Naive thymus-derived CD8-positive, alpha-beta T cell (primary cell): ENCODE data around the gene PORCN. TPM values are rescaled to one million over a fixed set of nuclear protein-coding genes. Genes with fewer than 3 reads are reported as not detected.
A peak's percentile ranks its signal among the peaks of the same experiment; 100 is the strongest.

Experiments used
- ATAC-seq, 2 donors: fragments of 150-1000 bp; cut with Tn5 transposase in 1 of 2; sonication (Bioruptor Pico), chemical (Tn5 transposase) in 1 of 2; 1 replicate in 1 of 2; 2 replicates in 1 of 2; pipeline ENCODE4 v1.10.0; 2021; ENCODE audit warnings: mild to moderate bottlenecking in 2 of 2, moderate library complexity in 2 of 2
- POLR2A ChIA-PET: fragments of 350-600 bp; sonication (Branson Sonifier 250); formaldehyde crosslinking; loops from one replicate; lab custom pipeline; 2021; ENCODE audit warnings: antibody characterized with exemption; lab: Charles Lee
- DNase-seq, 10 donors: peaks; one replicate each; pipeline versions ENCODE4 v3.0.0 to v3.0.0-alpha.2; 2020 to 2022
- H3K27ac Mint-ChIP-seq, 10 donors: one replicate each; pipeline ENCODE4 v1.8.0; 2020 to 2022; ENCODE audit warnings: mild to moderate bottlenecking in 10 of 10, mixed read lengths in 10 of 10, moderate library complexity in 4 of 10, inconsistent platforms in 1 of 10
- H3K27me3 Mint-ChIP-seq, 5 donors: one replicate each; pipeline ENCODE4 v1.8.0; 2021 to 2022; ENCODE audit warnings: mixed read lengths in 5 of 5
- H3K36me3 Mint-ChIP-seq, 3 donors: one replicate each; pipeline ENCODE4 v1.8.0; 2020 to 2022; ENCODE audit warnings: mixed read lengths in 3 of 3, mild to moderate bottlenecking in 2 of 3, inconsistent platforms in 1 of 3
- H3K4me1 Mint-ChIP-seq, 4 donors: one replicate each; pipeline ENCODE4 v1.8.0; 2021 to 2022; ENCODE audit warnings: mixed read lengths in 4 of 4
- H3K4me3 Mint-ChIP-seq, 10 donors: one replicate each; pipeline ENCODE4 v1.8.0; 2020 to 2022; ENCODE audit warnings: mild to moderate bottlenecking in 10 of 10, mixed read lengths in 10 of 10, moderate library complexity in 6 of 10, inconsistent platforms in 1 of 10
- H3K9me3 Mint-ChIP-seq, 9 donors: one replicate each; pipeline ENCODE4 v1.8.0; 2020 to 2022; ENCODE audit warnings: mixed read lengths in 9 of 9, mild to moderate bottlenecking in 3 of 9, inconsistent platforms in 1 of 9, moderate library complexity in 1 of 9
- polyA plus RNA-seq, 3 donors: library from polyadenylated mRNA; unstranded; fragments of 300-500 nt; fragmentation: Illumina TruSeq; gene quantifications; one replicate each; pipeline ENCODE4 v1.2.3, GENCODE V29; 2021
- total RNA-seq, 8 experiments: library from RNA in 2 of 8; stranded (reverse) in 2 of 8; gene quantifications; one replicate each; pipeline ENCODE4 v1.2.3 and lab custom pipeline; 2021 to 2026

PORCN gene
- total and polyA plus RNA-seq, 5 experiments from 2014 or later = 10.4 to 18.2 (median 14.9) TPM

GRCh38 chrX:48493890-48494364, 14.9 kb upstream of the PORCN start:
- no peak overlapping the region for H3K27ac Mint-ChIP-seq
- H3K9me3 Mint-ChIP-seq = no peaks in the 10 kb centered on the region
- H3K36me3 Mint-ChIP-seq = no peaks in the 10 kb centered on the region
- ATAC-seq (no peak), DNase-seq (no peak)
- no peaks in the 10 kb centered on the region for H3K27me3 Mint-ChIP-seq
- H3K4me1 Mint-ChIP-seq = no peaks in the 10 kb centered on the region
- no peak overlapping the region for H3K4me3 Mint-ChIP-seq
- POLR2A ChIA-PET = no interaction called here

- H3K4me3 Mint-ChIP-seq = no peak overlapping the region
- ATAC-seq = no peak
- no peak for DNase-seq
- no peaks in the 10 kb centered on the region for H3K9me3 Mint-ChIP-seq
- H3K27me3 Mint-ChIP-seq = no peaks in the 10 kb centered on the region
- H3K27ac Mint-ChIP-seq = no peak overlapping the region
- H3K36me3 Mint-ChIP-seq = no peaks in the 10 kb centered on the region
- POLR2A ChIA-PET = no interaction called here
- no peaks in the 10 kb centered on the region for H3K4me1 Mint-ChIP-seq
Observed at GRCh38 chrX:48496660-48497059, 12.1 kb upstream of the PORCN start.

GRCh38 chrX:48497871-48498270, 10.9 kb upstream of the PORCN start:
- H3K4me1 Mint-ChIP-seq = no peaks in the 10 kb centered on the region
- H3K27ac Mint-ChIP-seq = no peak overlapping the region
- POLR2A ChIA-PET = no interaction called here
- no peaks in the 10 kb centered on the region for H3K36me3 Mint-ChIP-seq
- no peaks in the 10 kb centered on the region for H3K27me3 Mint-ChIP-seq
- H3K4me3 Mint-ChIP-seq = no peak overlapping the region
- no peak for DNase-seq
- no peak for ATAC-seq
- no peaks in the 10 kb centered on the region for H3K9me3 Mint-ChIP-seq

GRCh38 chrX:48498374-48498809, 10.4 kb upstream of the PORCN start:
- Mint-ChIP-seq H3K27me3 (no peaks in the 10 kb centered on the region), H3K27ac (no peak overlapping the region), H3K4me1 (no peaks in the 10 kb centered on the region), H3K4me3 (no peak overlapping the region), H3K9me3 (no peaks in the 10 kb centered on the region), H3K36me3 (no peaks in the 10 kb centered on the region)
- POLR2A ChIA-PET = no interaction called here
- DNase-seq (no peak), ATAC-seq (no peak)

GRCh38 chrX:48504261-48504660, 4.5 kb upstream of the PORCN start:
- no peak overlapping the region for H3K27ac Mint-ChIP-seq

GRCh38 chrX:48505481-48505880, 3.3 kb upstream of the PORCN start:
- peaks cover 5 to 16% (median 13%) of the 10 kb centered on the region in 4 donors for H3K4me1 Mint-ChIP-seq
- no peak overlapping the region for H3K27ac Mint-ChIP-seq
- H3K9me3 Mint-ChIP-seq = no peaks in the 10 kb centered on the region
- POLR2A ChIA-PET = no interaction called here
- no peaks in the 10 kb centered on the region for H3K27me3 Mint-ChIP-seq
- H3K4me3 Mint-ChIP-seq = no peak overlapping the region
- no peaks in the 10 kb centered on the region for H3K36me3 Mint-ChIP-seq
- DNase-seq = no peak
- no peak for ATAC-seq

More at GRCh38 chrX:48504261-48504660, 4.5 kb upstream of the PORCN start:
- Mint-ChIP-seq H3K27me3 (no peaks in the 10 kb centered on the region), H3K4me1 (peaks cover 0 to 9% (median 4%) of the 10 kb centered on the region in 4 donors), H3K4me3 (no peak overlapping the region), H3K36me3 (no peaks in the 10 kb centered on the region), H3K9me3 (no peaks in the 10 kb centered on the region)
- POLR2A ChIA-PET = interaction anchor here (0.7 kb wide), 1 partner anchor 856 kb away, joined by 3 read pairs; no protein-coding TSS in a partner anchor
- ATAC-seq = no peak
- no peak for DNase-seq

- H3K4me1 Mint-ChIP-seq = peaks cover 13 to 28% (median 22%) of the 10 kb centered on the region in 4 donors
- DNase-seq = no peak
- peak overlapping the region in 3 of 10 donors; percentile 11 to 73 (median 60) for H3K27ac Mint-ChIP-seq
- no peaks in the 10 kb centered on the region for H3K36me3 Mint-ChIP-seq
- POLR2A ChIA-PET = interaction anchor here (0.6 to 1.4 kb wide), 2 partner anchors 26 to 35 kb away, joined by 3 to 5 read pairs; no protein-coding TSS in a partner anchor
- H3K4me3 Mint-ChIP-seq = peak overlapping the region in 6 of 10 donors; percentile 8 to 84 (median 59)
- H3K27me3 Mint-ChIP-seq = no peaks in the 10 kb centered on the region
- ATAC-seq = no peak
- H3K9me3 Mint-ChIP-seq = no peaks in the 10 kb centered on the region
Observed at GRCh38 chrX:48507246-48507645, 1.5 kb upstream of the PORCN start.

- Mint-ChIP-seq H3K36me3 (peaks cover 0 to 3% (median 0%) of the 10 kb centered on the region in 3 donors), H3K27me3 (no peaks in the 10 kb centered on the region), H3K4me3 (peak overlapping the region; percentile 86 to 96 (median 88)), H3K4me1 (peaks cover 13 to 31% (median 22%) of the 10 kb centered on the region in 4 donors), H3K9me3 (no peaks in the 10 kb centered on the region), H3K27ac (peak overlapping the region; percentile 83 to 96 (median 91))
- ATAC-seq (peak; percentile 22 to 56), DNase-seq (peak in 3 of 10 donors; percentile 6 to 19 (median 15))
- POLR2A ChIA-PET = interaction anchor here (1.6 to 1.7 kb wide), 2 partner anchors 30 to 31 kb away, joined by 3 to 6 read pairs; partner anchors contain the start of gene TBC1D25
Observed at GRCh38 chrX:48509245-48509590, 426 bp downstream of the PORCN start.

- DNase-seq (no peak), ATAC-seq (no peak)
- Mint-ChIP-seq H3K27me3 (no peaks in the 10 kb centered on the region), H3K27ac (peak overlapping the region; percentile 83 to 96 (median 91)), H3K9me3 (no peaks in the 10 kb centered on the region), H3K4me3 (peak overlapping the region; percentile 86 to 96 (median 88)), H3K4me1 (peaks cover 13 to 31% (median 22%) of the 10 kb centered on the region in 4 donors), H3K36me3 (peaks cover 0 to 5% (median 0%) of the 10 kb centered on the region in 3 donors)
- POLR2A ChIA-PET = interaction anchor here (0.9 to 1.7 kb wide), 3 partner anchors 29 to 65 kb away, joined by 3 to 6 read pairs (median 3); partner anchors contain the start of genes RBM3 and TBC1D25
Observed at GRCh38 chrX:48509619-48510018, 827 bp downstream of the PORCN start.

GRCh38 chrX:48511560-48511959, 2.8 kb downstream of the PORCN start:
- H3K9me3 Mint-ChIP-seq = no peaks in the 10 kb centered on the region
- no peaks in the 10 kb centered on the region for H3K27me3 Mint-ChIP-seq
- peaks cover 15 to 35% (median 24%) of the 10 kb centered on the region in 4 donors for H3K4me1 Mint-ChIP-seq
- peaks cover 0 to 15% (median 2%) of the 10 kb centered on the region in 3 donors for H3K36me3 Mint-ChIP-seq
- H3K4me3 Mint-ChIP-seq = no peak overlapping the region
- no peak for ATAC-seq
- DNase-seq = no peak
- POLR2A ChIA-PET = no interaction called here
- H3K27ac Mint-ChIP-seq = peak overlapping the region in 1 of 10 donors; percentile 72

GRCh38 chrX:48512371-48512935, 3.7 kb downstream of the PORCN start:
- DNase-seq (no peak), ATAC-seq (no peak)
- no peaks in the 10 kb centered on the region for H3K27me3 Mint-ChIP-seq
- H3K36me3 Mint-ChIP-seq = peaks cover 0 to 15% (median 2%) of the 10 kb centered on the region in 3 donors
- H3K4me3 Mint-ChIP-seq = no peak overlapping the region
- H3K4me1 Mint-ChIP-seq = peaks cover 17 to 38% (median 28%) of the 10 kb centered on the region in 4 donors
- H3K27ac Mint-ChIP-seq = no peak overlapping the region
- POLR2A ChIA-PET = no interaction called here
- H3K9me3 Mint-ChIP-seq = no peaks in the 10 kb centered on the region

GRCh38 chrX:48513670-48514069, 4.9 kb downstream of the PORCN start:
- Mint-ChIP-seq H3K27me3 (no peaks in the 10 kb centered on the region), H3K4me3 (no peak overlapping the region), H3K27ac (no peak overlapping the region), H3K9me3 (no peaks in the 10 kb centered on the region), H3K36me3 (peaks cover 0 to 15% (median 2%) of the 10 kb centered on the region in 3 donors), H3K4me1 (peaks cover 17 to 35% (median 25%) of the 10 kb centered on the region in 4 donors)
- ATAC-seq (no peak), DNase-seq (no peak)
- POLR2A ChIA-PET = interaction anchor here (1.0 kb wide), 1 partner anchor 11 kb away, joined by 3 read pairs; no protein-coding TSS in a partner anchor

- Mint-ChIP-seq H3K27ac (peak overlapping the region in 1 of 10 donors; percentile 12), H3K36me3 (peaks cover 0 to 15% (median 2%) of the 10 kb centered on the region in 3 donors), H3K27me3 (no peaks in the 10 kb centered on the region), H3K4me3 (no peak overlapping the region), H3K9me3 (no peaks in the 10 kb centered on the region), H3K4me1 (peaks cover 17 to 33% (median 26%) of the 10 kb centered on the region in 4 donors)
- DNase-seq (no peak), ATAC-seq (no peak)
- POLR2A ChIA-PET = interaction anchor here (1.0 kb wide), 1 partner anchor 12 kb away, joined by 3 read pairs; no protein-coding TSS in a partner anchor
Observed at GRCh38 chrX:48514126-48514806, 5.5 kb downstream of the PORCN start.
